Kidney (tissue), 14 donors: ENCODE data around the gene SPOP. TPM values are rescaled to one million over a fixed set of nuclear protein-coding genes. Genes with fewer than 3 reads are reported as not detected.
A peak's percentile ranks its signal among the peaks of the same experiment; 100 is the strongest.

Experiments
- DNase-seq, 5 donors: peaks; one replicate each; pipeline ENCODE4 v3.0.0-alpha.2; 2013 to 2020
- FAIRE-seq: peaks from 2 replicates; lab custom pipeline; 2012; peaks lifted over from hg19 to GRCh38; lab: Jason Lieb, UNC
- H3K27ac ChIP-seq, 2 donors: one replicate each; pipeline ENCODE4 v1.7.0; 2013; ENCODE audit warnings: low read depth in 2 of 2, low read length in 2 of 2, inconsistent platforms in 1 of 2
- H3K27me3 ChIP-seq: one replicate; pipeline ENCODE4 v1.7.1; 2013; ENCODE audit warnings: low read length, inconsistent platforms; ENCODE audit not compliant: control insufficient read depth, insufficient read depth
- H3K36me3 ChIP-seq, 3 donors: one replicate each; pipeline versions ENCODE4 v1.7.0 to v1.7.1; 2013; ENCODE audit warnings: low read length in 3 of 3, control low read depth in 1 of 3, inconsistent platforms in 1 of 3; ENCODE audit not compliant: insufficient read depth in 3 of 3, control insufficient read depth in 2 of 3
- H3K4me1 ChIP-seq, 3 donors: one replicate each; pipeline versions ENCODE4 v1.7.0 to v1.7.1; 2013; ENCODE audit warnings: low read length in 3 of 3, inconsistent platforms in 1 of 3, low read depth in 1 of 3; ENCODE audit not compliant: control insufficient read depth in 2 of 3, insufficient read depth in 2 of 3
- H3K4me3 ChIP-seq, 3 donors: one replicate each; pipeline versions ENCODE4 v1.7.0 to v1.8.1; 2013; ENCODE audit warnings: low read length in 3 of 3, control low read depth in 1 of 3, inconsistent platforms in 1 of 3
- H3K9ac ChIP-seq, 3 donors: one replicate each; pipeline versions ENCODE4 v1.7.0 to v1.7.1; 2013; ENCODE audit warnings: low read length in 3 of 3, control low read depth in 1 of 3, inconsistent platforms in 1 of 3
- H3K9me3 ChIP-seq, 3 donors: one replicate each; pipeline versions ENCODE4 v1.7.0 to v1.7.1; 2013; ENCODE audit warnings: low read length in 3 of 3, control low read depth in 1 of 3, inconsistent platforms in 1 of 3; ENCODE audit not compliant: control insufficient read depth in 2 of 3, insufficient read depth in 1 of 3
- intact Hi-C: fragments of 100-400 bp; cut with DNase I; formaldehyde crosslinking; loops from one replicate; pipeline ENCODE4 v1.11.1; 2022
- polyA plus RNA-seq: library from polyadenylated mRNA; stranded (reverse); fragments of 350-450 nt; fragmentation: Illumina TruSeq; extraction: RNeasy Lipid Tissue Mini Kit (QIAGEN cat#74804); gene quantifications from one replicate; pipeline ENCODE4 v1.2.3, GENCODE V29; 2014; ENCODE audit warnings: low read depth, low replicate concordance; ENCODE audit not compliant: insufficient read depth
- total RNA-seq: library from RNA; stranded (reverse); fragmentation: NEBNext Ultra II Directional; extraction: Animal tissue kit (Norgen Biotek cat#: 25700); gene quantifications from one replicate; pipeline ENCODE4 v1.2.1, GENCODE V29; 2021
- TF ChIP-seq, protein P1 (sequence below): IDR thresholded peaks from 3 replicates; pipeline ENCODE4 v1.5.1; 2012; ENCODE audit warnings: mild to moderate bottlenecking, moderate library complexity, borderline replicate concordance; ENCODE audit not compliant: insufficient read depth; ENCODE audit errors: extremely low read depth
- donor health status: control.
- donor health status: control.
- donor health status: control.
- donor health status: control.
- donor health status: control.
- donor health status: DM: yes; HTN: yes; CAD: no.
- donor health status: Normal renal cell carcinoma (clear cell type).

Gene SPOP
- total and polyA plus RNA-seq, 2 donors from 2014 or later, result 28.2 to 73.8 TPM

- H3K27ac ChIP-seq, result no peak overlapping the region
- TF ChIP-seq, protein P1, sequence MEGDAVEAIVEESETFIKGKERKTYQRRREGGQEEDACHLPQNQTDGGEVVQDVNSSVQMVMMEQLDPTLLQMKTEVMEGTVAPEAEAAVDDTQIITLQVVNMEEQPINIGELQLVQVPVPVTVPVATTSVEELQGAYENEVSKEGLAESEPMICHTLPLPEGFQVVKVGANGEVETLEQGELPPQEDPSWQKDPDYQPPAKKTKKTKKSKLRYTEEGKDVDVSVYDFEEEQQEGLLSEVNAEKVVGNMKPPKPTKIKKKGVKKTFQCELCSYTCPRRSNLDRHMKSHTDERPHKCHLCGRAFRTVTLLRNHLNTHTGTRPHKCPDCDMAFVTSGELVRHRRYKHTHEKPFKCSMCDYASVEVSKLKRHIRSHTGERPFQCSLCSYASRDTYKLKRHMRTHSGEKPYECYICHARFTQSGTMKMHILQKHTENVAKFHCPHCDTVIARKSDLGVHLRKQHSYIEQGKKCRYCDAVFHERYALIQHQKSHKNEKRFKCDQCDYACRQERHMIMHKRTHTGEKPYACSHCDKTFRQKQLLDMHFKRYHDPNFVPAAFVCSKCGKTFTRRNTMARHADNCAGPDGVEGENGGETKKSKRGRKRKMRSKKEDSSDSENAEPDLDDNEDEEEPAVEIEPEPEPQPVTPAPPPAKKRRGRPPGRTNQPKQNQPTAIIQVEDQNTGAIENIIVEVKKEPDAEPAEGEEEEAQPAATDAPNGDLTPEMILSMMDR, result no peak
- intact Hi-C loops, result loop anchor here (5.0 kb wide), 1 partner anchor 118 kb away; no protein-coding TSS in a partner anchor
- H3K4me3 ChIP-seq, result no peak overlapping the region
- no peak for FAIRE-seq
- H3K27me3 ChIP-seq, result no peaks in the 10 kb centered on the region
- no peaks in the 10 kb centered on the region for H3K9me3 ChIP-seq
- DNase-seq, result no peak
- no peaks in the 10 kb centered on the region for H3K36me3 ChIP-seq
- no peak overlapping the region for H3K9ac ChIP-seq
- no peaks in the 10 kb centered on the region for H3K4me1 ChIP-seq
These were observed 12.4 kb upstream of the SPOP start for GRCh38 chr17:49690256-49690655.

DNA sequence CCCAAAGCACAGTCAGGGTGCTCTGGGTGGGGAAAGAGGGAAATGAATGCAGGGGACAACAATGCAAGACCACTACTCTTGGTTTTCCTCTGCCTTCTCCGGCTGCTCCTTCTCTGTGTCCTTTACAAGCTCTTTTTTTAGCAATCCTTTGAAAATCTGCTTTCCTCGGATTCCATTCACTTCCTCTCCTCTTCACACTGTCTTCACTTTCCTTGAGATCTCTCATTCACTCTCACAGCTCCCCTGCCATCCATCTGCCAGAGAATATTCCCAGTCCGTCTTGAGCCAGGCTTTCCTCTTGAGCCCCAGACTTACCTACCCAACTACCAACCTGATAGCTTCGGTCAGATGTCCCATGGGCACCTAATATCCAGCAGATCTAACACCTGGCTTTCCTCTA lies 11.0 kb upstream of the SPOP start:
- no peaks in the 10 kb centered on the region for H3K27me3 ChIP-seq
- H3K9me3 ChIP-seq, result no peaks in the 10 kb centered on the region
- no peaks in the 10 kb centered on the region for H3K4me1 ChIP-seq
- no peak overlapping the region for H3K4me3 ChIP-seq
- TF ChIP-seq, protein P1, result no peak
- no peak overlapping the region for H3K9ac ChIP-seq
- H3K27ac ChIP-seq, result peak overlapping the region in 1 of 2 donors; percentile 82
- intact Hi-C loops, result no loop called here
- FAIRE-seq (no peak), DNase-seq (no peak)
- H3K36me3 ChIP-seq, result no peaks in the 10 kb centered on the region

DNA sequence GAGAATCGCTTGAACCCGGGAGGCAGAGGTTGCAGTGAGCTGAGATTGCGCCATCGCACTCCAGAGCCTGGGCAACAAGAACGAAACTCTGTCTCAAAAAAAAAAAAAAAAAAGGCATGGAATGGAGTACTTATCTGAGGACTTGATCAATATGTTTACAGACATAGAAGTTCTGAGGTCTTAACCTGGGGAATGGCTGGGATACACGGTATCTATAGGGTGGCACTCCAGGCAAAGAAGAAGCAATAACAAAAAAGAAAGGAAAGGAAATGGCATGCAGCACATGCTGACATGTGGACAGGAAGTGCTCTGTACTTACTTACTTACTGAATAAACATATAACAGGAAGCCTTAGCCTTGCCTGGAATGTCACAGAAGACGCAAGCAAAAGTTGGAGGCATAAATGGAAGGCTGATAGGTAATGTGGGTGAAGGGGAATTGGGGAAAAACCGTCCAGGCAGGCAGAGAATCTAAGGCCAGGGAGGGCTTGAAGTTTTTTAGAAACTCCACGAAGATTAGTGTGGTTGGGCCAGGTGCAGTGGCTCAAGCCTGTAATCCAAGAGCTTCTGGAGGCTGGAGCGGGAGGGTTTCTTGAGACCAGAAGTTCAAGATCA lies 10.1 kb upstream of the SPOP start:
- Histone ChIP-seq H3K27me3 (no peaks in the 10 kb centered on the region), H3K4me1 (no peaks in the 10 kb centered on the region), H3K27ac (peak overlapping the region; percentile 51 to 82), H3K9me3 (no peaks in the 10 kb centered on the region), H3K4me3 (no peak overlapping the region), H3K36me3 (no peaks in the 10 kb centered on the region), H3K9ac (no peak overlapping the region)
- peak in 1 of 5 donors; percentile 60 for DNase-seq
- TF ChIP-seq, protein P1, result no peak
- intact Hi-C loops, result no loop called here
- no peak for FAIRE-seq
